GM12801 (cell line): ENCODE data around the gene CAND1.

Experiments used
- CTCF ChIP-seq: IDR thresholded peaks from one replicate; pipeline ENCODE4 v1.5.1; 2011; ENCODE audit warnings: control low read depth; ENCODE audit not compliant: insufficient read length; ENCODE audit errors: extremely low read depth

CAND1 gene

DNA sequence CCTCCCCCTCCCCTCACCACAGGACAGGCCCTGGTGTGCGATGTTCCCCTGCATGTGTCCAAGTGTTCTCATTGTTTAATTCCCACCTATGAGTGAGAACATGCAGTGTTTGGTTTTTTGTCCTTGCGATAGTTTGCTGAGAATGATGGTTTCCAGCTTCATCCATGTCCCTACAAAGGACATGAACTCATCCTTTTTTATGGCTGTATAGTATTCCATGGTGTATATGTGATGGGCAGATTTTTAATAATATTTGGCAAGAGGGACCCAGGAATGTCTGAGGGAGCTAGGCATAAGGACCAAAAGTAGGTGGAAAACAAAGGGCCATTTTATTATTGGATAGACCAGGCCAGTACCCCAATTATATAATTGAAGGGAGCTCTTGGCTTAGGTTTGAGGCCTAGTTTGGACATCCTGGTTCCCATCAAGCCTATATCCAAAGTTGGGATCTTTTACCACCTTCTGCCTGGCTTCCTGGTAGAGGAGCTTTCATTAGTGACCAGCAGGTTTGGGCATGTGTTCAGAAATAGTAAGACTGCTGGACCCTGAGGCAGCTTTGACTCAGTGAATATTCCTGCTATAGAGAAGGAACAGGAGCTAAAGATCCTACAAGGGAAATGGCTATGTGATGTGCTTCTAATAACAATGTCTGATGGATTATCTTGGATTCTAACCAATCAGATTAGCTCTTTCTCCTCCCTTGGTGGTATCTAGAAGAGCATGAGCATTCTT is 76.0 kb downstream of the CAND1 start:
- TF ChIP-seq CTCF, result no peak

- TF ChIP-seq CTCF, result no peak
Observed at GRCh38 chr12:67348683-67349082, 79.5 kb downstream of the CAND1 start.

DNA sequence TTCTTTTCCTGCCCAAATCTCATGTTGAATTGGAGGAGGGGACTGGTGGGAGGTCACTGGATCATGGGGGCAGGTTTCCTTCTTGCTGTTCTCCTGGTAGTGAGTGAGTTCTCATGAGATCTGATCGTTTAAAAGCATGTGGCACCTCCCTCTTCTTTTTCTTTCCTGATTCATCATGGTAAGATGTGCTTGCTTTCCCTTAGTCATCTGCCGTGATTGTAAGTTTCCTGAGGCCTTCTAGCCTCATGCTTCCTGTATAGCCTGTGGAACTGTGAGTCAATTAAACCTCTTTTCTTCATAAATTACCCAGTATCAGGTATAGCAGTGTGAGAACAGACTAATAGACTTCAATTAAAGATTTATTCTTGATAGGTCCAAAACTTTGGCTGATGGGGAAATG is 83.5 kb downstream of the CAND1 start:
- no peak for TF ChIP-seq CTCF

- no peak for TF ChIP-seq CTCF
Observed at GRCh38 chr12:67354322-67354721, 85.2 kb downstream of the CAND1 start.

- TF ChIP-seq CTCF, result no peak
Observed at GRCh38 chr12:67354966-67355365, 85.8 kb downstream of the CAND1 start.

DNA sequence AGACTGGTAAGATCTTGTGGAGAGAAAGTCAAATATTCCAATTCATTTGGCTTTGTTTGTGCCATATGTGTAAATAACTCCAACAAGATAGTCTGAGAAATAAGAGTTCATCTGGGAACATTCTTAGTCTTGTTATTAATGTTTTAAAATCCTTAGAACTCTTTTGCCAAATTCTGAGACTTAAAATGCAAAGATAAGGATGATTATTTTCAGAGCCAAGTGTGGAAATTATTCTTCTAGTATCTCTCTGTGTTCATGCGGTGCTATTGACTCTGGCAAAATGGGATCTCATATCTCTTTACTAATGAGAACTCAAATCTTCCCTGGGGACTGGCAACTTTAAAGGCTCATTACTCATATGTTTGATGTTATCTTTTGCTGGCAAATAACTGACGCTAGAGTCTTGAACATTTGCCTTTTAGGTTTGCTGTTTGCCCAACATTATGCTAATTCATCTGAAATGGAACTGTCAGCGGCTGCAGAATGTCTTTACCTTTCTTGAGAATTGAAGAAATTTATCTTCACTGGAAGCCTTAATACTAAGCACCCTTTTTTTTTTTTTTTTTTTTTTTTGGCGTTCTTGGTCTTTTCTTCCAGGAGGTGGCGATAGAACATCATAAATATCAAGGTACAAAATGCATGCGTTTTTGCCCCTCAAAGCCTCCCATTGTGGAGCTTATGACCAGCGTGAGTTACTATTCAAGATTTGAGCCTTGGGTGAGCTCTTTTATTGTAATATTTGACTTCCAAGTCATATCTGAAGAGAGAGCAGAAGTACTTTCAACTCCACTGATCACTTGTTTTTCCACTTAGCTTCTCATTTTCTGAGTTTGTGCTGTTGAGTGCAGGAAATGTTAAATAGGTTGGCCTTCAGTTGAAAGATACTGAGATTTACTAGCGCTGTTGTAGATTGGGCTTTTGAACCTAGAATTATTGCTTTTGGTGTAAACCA is 86.5 kb downstream of the CAND1 start:
- no peak for TF ChIP-seq CTCF

- TF ChIP-seq CTCF, result no peak
Observed at GRCh38 chr12:67356380-67356774, 87.2 kb downstream of the CAND1 start.
